Endothelial cell of umbilical vein (primary cell): ENCODE data around the gene ASAP2. TPM values are rescaled to one million over a fixed set of nuclear protein-coding genes. Genes with fewer than 3 reads are reported as not detected.

Experiments
- BruUV-seq: library from RNA; stranded (reverse); fragments of 400-500 nt; replicated peaks from 2 replicates; lab custom pipeline; 2021; lab: Mats Ljungman, UMichigan
- CTCF ChIA-PET: fragments of 300-600, 350-600 bp; sonication (Branson Sonifier 250); formaldehyde crosslinking; loops from one replicate; lab custom pipeline; 2021; ENCODE audit warnings: antibody characterized with exemption, inconsistent platforms; lab: Charles Lee
- POLR2A ChIA-PET: fragments of 300-600, 350-600 bp; sonication (Branson Sonifier 250); formaldehyde crosslinking; loops from one replicate; lab custom pipeline; 2021; ENCODE audit warnings: antibody characterized with exemption, inconsistent platforms; lab: Charles Lee
- DNase-seq: peaks from one replicate; pipeline ENCODE4 v3.0.0-alpha.2; 2011; ENCODE audit warnings: low read depth, low spot score
- FAIRE-seq: peaks from 2 replicates; lab custom pipeline; 2011; peaks lifted over from hg19 to GRCh38; lab: Jason Lieb, UNC
- H2AFZ ChIP-seq: 2 replicates; pipeline ENCODE4 v1.6.0; 2012; ENCODE audit warnings: low read depth, low read length, control low read depth, inconsistent platforms
- H3K27ac ChIP-seq: 2 replicates; pipeline ENCODE4 v1.5.1; 2011; ENCODE audit warnings: low read depth, mild to moderate bottlenecking, control low read depth, low read length, moderate library complexity; ENCODE audit not compliant: insufficient read depth
- H3K27me3 ChIP-seq, 2 experiments: 2 replicates each; pipeline versions ENCODE4 v1.6.0 to v1.6.1; 2011; ENCODE audit warnings: low read length in 2 of 2, mixed read lengths in 1 of 2; ENCODE audit not compliant: control insufficient read depth in 2 of 2, insufficient read depth in 2 of 2
- H3K36me3 ChIP-seq, 2 experiments: 2 replicates in 1 of 2; 3 replicates in 1 of 2; pipeline ENCODE4 v1.5.1; 2011; ENCODE audit warnings: low read length in 2 of 2, mild to moderate bottlenecking in 1 of 2, moderate library complexity in 1 of 2; ENCODE audit not compliant: control insufficient read depth in 2 of 2, insufficient read depth in 2 of 2; ENCODE audit errors: extremely low read depth in 1 of 2
- H3K4me1 ChIP-seq: 3 replicates; pipeline ENCODE4 v1.5.1; 2011; ENCODE audit warnings: mild to moderate bottlenecking, low read length; ENCODE audit not compliant: control insufficient read depth, insufficient read depth; ENCODE audit errors: extremely low read depth
- H3K4me2 ChIP-seq: 2 replicates; pipeline ENCODE4 v1.6.1; 2011; ENCODE audit warnings: low read length, control low read depth, mixed read lengths; ENCODE audit not compliant: insufficient read depth
- H3K4me3 ChIP-seq, 3 experiments: fragments of 200-600 bp in 1 of 3; sonication (generic), shearing (Covaris generic) in 1 of 3; replicated peaks in 1 of 3; 2 replicates each; pipeline ENCODE4 v1.5.1; 2011 to 2016; ENCODE audit warnings: control low read depth in 3 of 3, low read length in 3 of 3, mild to moderate bottlenecking in 2 of 3, inconsistent platforms in 1 of 3, low read depth in 1 of 3, moderate library complexity in 1 of 3; ENCODE audit not compliant: insufficient read depth in 1 of 3
- H3K79me2 ChIP-seq: 2 replicates; pipeline ENCODE4 v1.6.0; 2012; ENCODE audit warnings: low read length, inconsistent platforms; ENCODE audit not compliant: control insufficient read depth, insufficient read depth
- H3K9ac ChIP-seq: replicated peaks from 2 replicates; pipeline ENCODE3; 2011; ENCODE audit warnings: low read length, control low read depth; ENCODE audit not compliant: insufficient read depth; ENCODE audit errors: extremely low read depth
- H3K9me1 ChIP-seq: replicated peaks from 3 replicates; pipeline ENCODE4 v1.6.0; 2011; ENCODE audit warnings: mild to moderate bottlenecking, low read length; ENCODE audit not compliant: control insufficient read depth, insufficient read depth; ENCODE audit errors: extremely low read depth
- H3K9me3 ChIP-seq: replicated peaks from 2 replicates; pipeline ENCODE4 v1.5.1; 2012; ENCODE audit warnings: low read length, inconsistent platforms; ENCODE audit not compliant: control insufficient read depth, insufficient read depth
- H4K20me1 ChIP-seq: replicated peaks from 2 replicates; pipeline ENCODE3; 2011; ENCODE audit warnings: mild to moderate bottlenecking, low read length; ENCODE audit not compliant: control insufficient read depth, insufficient read depth; ENCODE audit errors: extremely low read depth
- EZH2 ChIP-seq: IDR thresholded peaks from 2 replicates; pipeline ENCODE4 v1.6.1; 2012; ENCODE audit warnings: borderline replicate concordance, low read depth, mild to moderate bottlenecking, moderate library complexity, low read length, inconsistent platforms; ENCODE audit not compliant: severe bottlenecking
- FOS ChIP-seq: IDR thresholded peaks from 2 replicates; pipeline ENCODE4 v1.6.1; 2011; ENCODE audit warnings: mild to moderate bottlenecking, low read length, moderate library complexity, borderline replicate concordance; ENCODE audit not compliant: insufficient read depth
- GATA2 ChIP-seq: IDR thresholded peaks from 2 replicates; pipeline ENCODE4 v1.7.0; 2011; ENCODE audit warnings: low read depth, mild to moderate bottlenecking, moderate library complexity, mixed read lengths, low read length; ENCODE audit not compliant: insufficient read length, insufficient read depth
- JUN ChIP-seq: IDR thresholded peaks from 2 replicates; pipeline ENCODE4 v1.6.1; 2011; ENCODE audit warnings: borderline replicate concordance, low read depth; ENCODE audit not compliant: insufficient read length, insufficient read depth
- MYC ChIP-seq: IDR thresholded peaks from one replicate; pipeline ENCODE4 v1.6.1; 2011; ENCODE audit warnings: mild to moderate bottlenecking, low read depth, low read length
- POLR2A ChIP-seq: IDR thresholded peaks from 2 replicates; pipeline ENCODE4 v1.6.1; 2012; ENCODE audit warnings: low read depth, mild to moderate bottlenecking, control low read depth, low read length
- POLR2AphosphoS5 ChIP-seq: IDR thresholded peaks from 2 replicates; pipeline ENCODE4 v1.6.1; 2012; ENCODE audit warnings: low read depth, mild to moderate bottlenecking, control low read depth, low read length, moderate library complexity; ENCODE audit not compliant: insufficient read depth
- dilution Hi-C: fragments of 300-500 bp; cut with MboI; formaldehyde crosslinking; loops from one replicate; pipeline ENCODE4 v1.15.0; 2019; ENCODE audit warnings: low sequenced_read_pairs; ENCODE audit not compliant: extremely low pct_ligation_motif_present
- intact Hi-C: fragments of 100-400 bp; cut with micrococcal nuclease; formaldehyde crosslinking; loops from one replicate; pipeline ENCODE4 v1.10.0; 2022
- polyA plus RNA-seq, 4 experiments: library from polyadenylated mRNA; depleted of rRNA in 3 of 4; stranded (reverse) in 3 of 4; unstranded in 1 of 4; fragments of >200 nt; gene quantifications; 2 replicates each; pipeline versions ENCODE4 v1.2.1 to v1.2.3, GENCODE V29; 2011 to 2012; ENCODE audit warnings: missing spikeins in 1 of 4
- total RNA-seq: library from RNA; stranded (reverse); gene quantifications from 2 replicates; pipeline ENCODE4 v1.2.3, GENCODE V29; 2021
- TF ChIP-seq, protein P1 (sequence below): IDR thresholded peaks from 2 replicates; pipeline ENCODE4 v1.6.1; 2011; ENCODE audit not compliant: insufficient read depth, insufficient read length
- TF ChIP-seq, protein P2 (sequence below), 2 donors: IDR thresholded peaks; 1 replicate in 1 of 2; 2 replicates in 1 of 2; pipeline ENCODE4 v1.5.1; 2011; ENCODE audit warnings: low read length in 2 of 2, mild to moderate bottlenecking in 2 of 2, moderate library complexity in 2 of 2, control low read depth in 1 of 2, inconsistent platforms in 1 of 2, low read depth in 1 of 2; ENCODE audit not compliant: insufficient read depth in 1 of 2; ENCODE audit errors: extremely low read depth in 1 of 2

The ASAP2 gene
- total and polyA plus RNA-seq, 2 donors (not counting 3 experiments of a cell fraction or from before 2014, with no cell fraction given) = 31.1 to 79.2 TPM

DNA sequence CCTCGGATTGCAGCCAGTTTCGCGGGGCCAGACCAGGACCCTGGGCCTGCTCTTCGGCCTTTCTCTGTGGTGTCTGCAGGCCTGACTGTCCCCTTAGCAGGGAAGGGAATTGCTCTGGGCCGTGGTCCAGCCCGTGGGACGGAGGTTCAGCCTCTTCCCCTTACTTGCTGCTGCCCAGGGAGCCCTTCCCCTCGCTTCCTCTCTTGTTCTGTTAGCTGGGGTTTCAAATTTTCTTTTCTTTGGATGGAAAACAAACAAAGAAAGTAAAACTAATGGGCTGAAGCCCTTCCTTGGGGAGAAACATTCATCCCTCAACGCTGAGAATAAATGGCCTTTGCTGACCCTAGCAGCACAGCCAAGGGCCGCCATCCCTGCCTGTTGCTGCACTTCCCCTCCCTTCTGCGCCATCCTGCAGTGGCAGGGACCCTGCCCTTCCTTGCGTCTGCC is 52.4 kb downstream of the ASAP2 start:
- H2AFZ ChIP-seq = no peak overlapping the region
- TF ChIP-seq EZH2 (no peak), GATA2 (no peak), FOS (no peak), POLR2A (no peak), MYC (no peak), JUN (no peak), POLR2AphosphoS5 (no peak)
- TF ChIP-seq, protein P1, sequence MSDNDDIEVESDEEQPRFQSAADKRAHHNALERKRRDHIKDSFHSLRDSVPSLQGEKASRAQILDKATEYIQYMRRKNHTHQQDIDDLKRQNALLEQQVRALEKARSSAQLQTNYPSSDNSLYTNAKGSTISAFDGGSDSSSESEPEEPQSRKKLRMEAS = no peak
- TF ChIP-seq, protein P2, sequence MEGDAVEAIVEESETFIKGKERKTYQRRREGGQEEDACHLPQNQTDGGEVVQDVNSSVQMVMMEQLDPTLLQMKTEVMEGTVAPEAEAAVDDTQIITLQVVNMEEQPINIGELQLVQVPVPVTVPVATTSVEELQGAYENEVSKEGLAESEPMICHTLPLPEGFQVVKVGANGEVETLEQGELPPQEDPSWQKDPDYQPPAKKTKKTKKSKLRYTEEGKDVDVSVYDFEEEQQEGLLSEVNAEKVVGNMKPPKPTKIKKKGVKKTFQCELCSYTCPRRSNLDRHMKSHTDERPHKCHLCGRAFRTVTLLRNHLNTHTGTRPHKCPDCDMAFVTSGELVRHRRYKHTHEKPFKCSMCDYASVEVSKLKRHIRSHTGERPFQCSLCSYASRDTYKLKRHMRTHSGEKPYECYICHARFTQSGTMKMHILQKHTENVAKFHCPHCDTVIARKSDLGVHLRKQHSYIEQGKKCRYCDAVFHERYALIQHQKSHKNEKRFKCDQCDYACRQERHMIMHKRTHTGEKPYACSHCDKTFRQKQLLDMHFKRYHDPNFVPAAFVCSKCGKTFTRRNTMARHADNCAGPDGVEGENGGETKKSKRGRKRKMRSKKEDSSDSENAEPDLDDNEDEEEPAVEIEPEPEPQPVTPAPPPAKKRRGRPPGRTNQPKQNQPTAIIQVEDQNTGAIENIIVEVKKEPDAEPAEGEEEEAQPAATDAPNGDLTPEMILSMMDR (IDR thresholded peaks at IDR 0.05; ENCODE audit: extremely low read depth in 1 of 2, insufficient read depth in 1 of 2, low read depth in 1 of 2, low read length in 2 of 2) = no peak
- CTCF ChIA-PET = interaction anchor here (0.7 to 2.4 kb wide), 4 partner anchors 11 to 46 kb away, joined by 3 to 5 read pairs (median 4); no protein-coding TSS in a partner anchor
- H3K4me3 ChIP-seq = no peak overlapping the region
- peak overlapping the region; percentile 58 for H3K4me2 ChIP-seq
- DNase-seq (peak; percentile 68), FAIRE-seq (peak; percentile 78)
- BruUV-seq = no TSS peak
- peak overlapping the region; percentile 32 for H3K9ac ChIP-seq
- peak overlapping the region; percentile 42 for H3K27ac ChIP-seq
- intact Hi-C loops (loop anchor here (1.0 kb wide), 1 partner anchor 24 kb away; no protein-coding TSS in a partner anchor), dilution Hi-C loops (no loop called here)
- POLR2A ChIA-PET = interaction anchor here (0.6 kb wide), 1 partner anchor 51 kb away, joined by 6 read pairs; no protein-coding TSS in a partner anchor
- H3K36me3 ChIP-seq = no peaks in the 10 kb centered on the region
- H3K4me1 ChIP-seq = peaks cover 81% of the 10 kb centered on the region
- no peaks in the 10 kb centered on the region for H4K20me1 ChIP-seq
- H3K9me1 ChIP-seq = no peaks in the 10 kb centered on the region
- H3K79me2 ChIP-seq = peaks cover 90% of the 10 kb centered on the region
- no peaks in the 10 kb centered on the region for H3K27me3 ChIP-seq
- H3K9me3 ChIP-seq = no peaks in the 10 kb centered on the region
